MM.1S (cell line): ENCODE measurements around the gene SCP2.

Experiments used
- DNase-seq: peaks from one replicate; pipeline ENCODE4 v3.0.0-alpha.2; 2015
- H2AFZ ChIP-seq: fragments of 300-600 bp; sonication (generic); 2 replicates; pipeline ENCODE4 v1.6.0; 2016; ENCODE audit warnings: antibody characterized with exemption, low read length
- H3F3A ChIP-seq: fragments of 300-600 bp; sonication (generic); 2 replicates; pipeline ENCODE4 v1.6.1; 2016; ENCODE audit warnings: mild to moderate bottlenecking, antibody characterized with exemption, low read length, moderate library complexity, mixed read lengths; ENCODE audit not compliant: insufficient read depth
- H3K27ac ChIP-seq: fragments of 300-600 bp; sonication (generic); 2 replicates; pipeline ENCODE4 v1.5.1; 2016; ENCODE audit warnings: mild to moderate bottlenecking, low read length
- H3K27me3 ChIP-seq: fragments of 300-600 bp; sonication (generic); replicated peaks from 2 replicates; pipeline ENCODE4 v1.6.0; 2016; ENCODE audit warnings: low read length; ENCODE audit not compliant: insufficient read depth
- H3K36me3 ChIP-seq: fragments of 300-600 bp; sonication (generic); replicated peaks from 2 replicates; pipeline ENCODE4 v1.6.1; 2016; ENCODE audit warnings: mild to moderate bottlenecking, low read length, mixed read lengths; ENCODE audit not compliant: insufficient read depth
- H3K4me1 ChIP-seq: fragments of 300-600 bp; sonication (generic); 2 replicates; pipeline ENCODE4 v1.6.1; 2016; ENCODE audit warnings: low read length, mixed read lengths
- H3K4me2 ChIP-seq: fragments of 300-600 bp; sonication (generic); 2 replicates; pipeline ENCODE4 v1.6.0; 2016; ENCODE audit warnings: low read depth, low read length
- H3K4me3 ChIP-seq: fragments of 300-600 bp; sonication (generic); 2 replicates; pipeline ENCODE4 v1.5.1; 2016; ENCODE audit warnings: low read length, mixed read lengths
- H3K79me2 ChIP-seq: fragments of 300-600 bp; sonication (generic); 2 replicates; pipeline ENCODE4 v1.6.1; 2016; ENCODE audit warnings: mixed run types, low read length, mixed read lengths
- H3K9ac ChIP-seq: fragments of 300-600 bp; sonication (generic); 2 replicates; pipeline ENCODE4 v1.6.1; 2016; ENCODE audit warnings: low read length, mixed read lengths
- H3K9me2 ChIP-seq: fragments of 300-600 bp; sonication (generic); replicated peaks from 2 replicates; pipeline ENCODE4 v1.6.1; 2016; ENCODE audit warnings: mild to moderate bottlenecking, low read length, mixed read lengths; ENCODE audit not compliant: insufficient read depth
- H3K9me3 ChIP-seq: fragments of 300-600 bp; sonication (generic); replicated peaks from 2 replicates; pipeline ENCODE4 v1.6.1; 2016; ENCODE audit warnings: mild to moderate bottlenecking, low read length, mixed read lengths; ENCODE audit not compliant: insufficient read depth
- H4K20me1 ChIP-seq: fragments of 300-600 bp; sonication (generic); 2 replicates; pipeline ENCODE4 v1.6.1; 2016; ENCODE audit warnings: mild to moderate bottlenecking, low read length, moderate library complexity, mixed read lengths; ENCODE audit not compliant: insufficient read depth
- EZH2 ChIP-seq: fragments of 300-600 bp; sonication (generic); optimal IDR thresholded peaks from 2 replicates; pipeline ENCODE3; 2017; ENCODE audit warnings: low read depth, mild to moderate bottlenecking, antibody characterized with exemption, low read length, mixed read lengths
- EZH2phosphoT487 ChIP-seq: fragments of 300-600 bp; sonication (generic); IDR thresholded peaks from 2 replicates; pipeline ENCODE4 v1.6.1; 2018; ENCODE audit warnings: antibody characterized with exemption, low read length
- TF ChIP-seq, protein P1 (sequence below): fragments of 300-600 bp; sonication (generic); IDR thresholded peaks from 2 replicates; pipeline ENCODE4 v1.5.1; 2016; ENCODE audit warnings: antibody characterized with exemption, low read length, mixed read lengths

SCP2 gene

DNA sequence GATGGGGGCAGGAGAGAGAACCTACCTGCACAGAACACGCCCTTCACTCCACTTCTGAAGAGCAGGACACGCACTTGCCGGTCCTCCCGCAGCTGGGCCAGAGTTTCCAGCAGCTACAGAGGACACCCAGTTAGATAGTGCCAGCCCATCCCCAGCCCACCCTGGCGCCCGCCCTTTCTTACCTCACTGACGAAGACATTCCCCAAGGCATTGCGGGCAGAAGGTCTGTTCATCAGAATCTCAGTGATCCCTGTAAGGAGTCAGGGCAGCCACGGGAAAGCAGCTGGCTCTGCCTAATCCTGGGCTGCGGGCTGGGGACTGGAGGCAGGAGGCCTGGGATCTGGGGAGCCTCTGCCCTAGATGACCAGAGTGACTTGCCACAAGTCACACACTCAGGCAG, 15.5 kb upstream of the SCP2 start:
- no peak overlapping the region for H3K9ac ChIP-seq
- no peaks in the 10 kb centered on the region for H3K27me3 ChIP-seq
- no peaks in the 10 kb centered on the region for H4K20me1 ChIP-seq
- no peak overlapping the region for H3K4me2 ChIP-seq
- TF ChIP-seq EZH2, result no peak
- no peak for TF ChIP-seq EZH2phosphoT487
- TF ChIP-seq, protein P1, sequence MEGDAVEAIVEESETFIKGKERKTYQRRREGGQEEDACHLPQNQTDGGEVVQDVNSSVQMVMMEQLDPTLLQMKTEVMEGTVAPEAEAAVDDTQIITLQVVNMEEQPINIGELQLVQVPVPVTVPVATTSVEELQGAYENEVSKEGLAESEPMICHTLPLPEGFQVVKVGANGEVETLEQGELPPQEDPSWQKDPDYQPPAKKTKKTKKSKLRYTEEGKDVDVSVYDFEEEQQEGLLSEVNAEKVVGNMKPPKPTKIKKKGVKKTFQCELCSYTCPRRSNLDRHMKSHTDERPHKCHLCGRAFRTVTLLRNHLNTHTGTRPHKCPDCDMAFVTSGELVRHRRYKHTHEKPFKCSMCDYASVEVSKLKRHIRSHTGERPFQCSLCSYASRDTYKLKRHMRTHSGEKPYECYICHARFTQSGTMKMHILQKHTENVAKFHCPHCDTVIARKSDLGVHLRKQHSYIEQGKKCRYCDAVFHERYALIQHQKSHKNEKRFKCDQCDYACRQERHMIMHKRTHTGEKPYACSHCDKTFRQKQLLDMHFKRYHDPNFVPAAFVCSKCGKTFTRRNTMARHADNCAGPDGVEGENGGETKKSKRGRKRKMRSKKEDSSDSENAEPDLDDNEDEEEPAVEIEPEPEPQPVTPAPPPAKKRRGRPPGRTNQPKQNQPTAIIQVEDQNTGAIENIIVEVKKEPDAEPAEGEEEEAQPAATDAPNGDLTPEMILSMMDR, result no peak
- H3K36me3 ChIP-seq, result no peaks in the 10 kb centered on the region
- H3K9me3 ChIP-seq, result no peaks in the 10 kb centered on the region
- no peaks in the 10 kb centered on the region for H3F3A ChIP-seq
- no peaks in the 10 kb centered on the region for H3K9me2 ChIP-seq
- H3K4me1 ChIP-seq, result no peaks in the 10 kb centered on the region
- no peak overlapping the region for H2AFZ ChIP-seq
- DNase-seq, result no peak
- H3K79me2 ChIP-seq, result no peaks in the 10 kb centered on the region
- H3K27ac ChIP-seq, result no peak overlapping the region
- no peak overlapping the region for H3K4me3 ChIP-seq

DNA sequence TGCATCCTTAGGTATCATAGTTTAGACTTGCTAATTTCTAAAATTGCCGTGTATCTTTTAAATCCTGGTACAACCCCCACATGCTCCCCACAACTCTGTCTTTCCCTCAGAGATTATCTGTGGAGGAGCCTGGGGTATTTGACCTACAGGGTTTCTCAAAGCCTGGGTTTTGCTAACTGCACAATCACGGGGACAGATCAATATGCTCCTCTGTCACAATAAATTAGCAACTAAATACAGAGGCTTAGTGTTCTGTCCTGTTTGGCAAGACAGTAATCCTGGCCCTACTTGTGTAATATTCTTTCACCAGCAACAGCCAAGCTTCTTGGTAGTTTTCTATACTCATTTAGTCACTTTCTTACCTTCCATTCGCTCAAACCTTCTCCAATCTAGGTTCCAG, 14.1 kb upstream of the SCP2 start:
- Histone ChIP-seq H3K4me1 (no peaks in the 10 kb centered on the region), H3F3A (no peaks in the 10 kb centered on the region), H3K9ac (no peak overlapping the region), H3K9me3 (no peaks in the 10 kb centered on the region), H3K4me2 (no peak overlapping the region), H4K20me1 (no peaks in the 10 kb centered on the region), H3K79me2 (no peaks in the 10 kb centered on the region), H2AFZ (no peak overlapping the region), H3K27me3 (no peaks in the 10 kb centered on the region), H3K36me3 (no peaks in the 10 kb centered on the region), H3K27ac (no peak overlapping the region), H3K9me2 (no peaks in the 10 kb centered on the region), H3K4me3 (no peak overlapping the region)
- TF ChIP-seq EZH2 (no peak), EZH2phosphoT487 (no peak)
- TF ChIP-seq, protein P1, result no peak
- DNase-seq, result no peak

DNA sequence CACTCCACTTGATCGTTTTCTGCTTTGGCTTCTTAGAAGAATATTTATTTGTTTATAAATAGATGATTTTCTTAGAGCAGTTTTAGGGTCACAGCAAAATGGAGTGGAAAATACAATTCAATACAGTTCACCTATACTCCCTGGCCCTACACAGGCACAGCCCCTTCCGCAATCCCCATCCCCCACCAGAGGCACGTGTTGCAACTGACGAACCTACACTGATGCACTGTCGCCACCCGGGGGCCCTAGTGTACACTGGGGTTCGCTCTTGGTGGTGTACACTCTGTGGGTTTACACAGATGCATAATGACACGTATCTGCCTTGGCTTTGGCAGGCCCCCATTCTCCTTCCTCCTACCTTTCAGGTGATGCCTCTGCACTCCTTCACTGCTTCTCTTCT, 13.5 kb upstream of the SCP2 start:
- Histone ChIP-seq H3K4me1 (no peaks in the 10 kb centered on the region), H3K9me3 (no peaks in the 10 kb centered on the region), H3F3A (no peaks in the 10 kb centered on the region), H3K27ac (no peak overlapping the region), H3K36me3 (no peaks in the 10 kb centered on the region), H3K9ac (no peak overlapping the region), H2AFZ (no peak overlapping the region), H4K20me1 (no peaks in the 10 kb centered on the region), H3K27me3 (no peaks in the 10 kb centered on the region), H3K79me2 (no peaks in the 10 kb centered on the region), H3K4me2 (no peak overlapping the region), H3K4me3 (no peak overlapping the region), H3K9me2 (no peaks in the 10 kb centered on the region)
- DNase-seq, result no peak
- TF ChIP-seq, protein P1, result no peak
- no peak for TF ChIP-seq EZH2
- TF ChIP-seq EZH2phosphoT487, result no peak
